Measurements from ENCODE around the gene SFRP4. TPM values are rescaled to one million over a fixed set of nuclear protein-coding genes. Genes with fewer than 3 reads are reported as not detected.
A peak's percentile ranks its signal among the peaks of the same experiment; 100 is the strongest.

Gene SFRP4
- total RNA-seq (ENCODE audit: low replicate concordance), result 0.14 and 4.4 TPM in 2 replicates
- long read RNA-seq, partial matches to known transcripts, result 0 of 1 reads
- long read RNA-seq, other reads (novel, unspliced or antisense), result 0 of 1 reads

GRCh38 chr7:37916673-37917660 lies at the start of gene SFRP4:
Gene SFRP4, minus strand, starts transcription at chr7:37916817. Its CDS starts 280 bp downstream, at chr7:37916537.
- Mint-ChIP-seq H3K4me3 (peak within 1 kb of the TSS; percentile 80), H3K36me3 (no peaks in the 10 kb centered on the region), H3K9me3 (peaks cover 7% of the 10 kb centered on the region), H3K4me1 (ENCODE audit: unreplicated experiment) (peaks cover 24% of the 10 kb centered on the region), H3K27ac (peak within 1 kb of the TSS; percentile 53), H3K27me3 (peaks cover 74% of the 10 kb centered on the region)
- DNase-seq (ENCODE audit: extremely low spot score, unreplicated experiment), result peak; percentile 73
- TF ChIP-seq CTCF (conservative IDR thresholded peaks at IDR 0.05), result peak; percentile 82

- Mint-ChIP-seq H3K9me3 (no peaks in the 10 kb centered on the region), H3K4me3 (no peak overlapping the region), H3K27me3 (no peaks in the 10 kb centered on the region), H3K27ac (no peak overlapping the region), H3K36me3 (no peaks in the 10 kb centered on the region), H3K4me1 (ENCODE audit: unreplicated experiment) (no peaks in the 10 kb centered on the region)
- no peak for DNase-seq (ENCODE audit: extremely low spot score, unreplicated experiment)
- TF ChIP-seq CTCF (conservative IDR thresholded peaks at IDR 0.05), result no peak
Measured at GRCh38 chr7:37964196-37964595, 47.6 kb upstream of the SFRP4 start.

GRCh38 chr7:37961251-37961650 lies 44.6 kb upstream of the SFRP4 start:
- no peaks in the 10 kb centered on the region for H3K4me1 Mint-ChIP-seq (ENCODE audit: unreplicated experiment)
- no peak overlapping the region for H3K4me3 Mint-ChIP-seq
- no peaks in the 10 kb centered on the region for H3K9me3 Mint-ChIP-seq
- TF ChIP-seq CTCF (conservative IDR thresholded peaks at IDR 0.05), result no peak
- DNase-seq (ENCODE audit: extremely low spot score, unreplicated experiment), result no peak
- H3K36me3 Mint-ChIP-seq, result no peaks in the 10 kb centered on the region
- H3K27ac Mint-ChIP-seq, result no peak overlapping the region
- no peaks in the 10 kb centered on the region for H3K27me3 Mint-ChIP-seq

- Mint-ChIP-seq H3K4me1 (ENCODE audit: unreplicated experiment) (no peaks in the 10 kb centered on the region), H3K4me3 (no peak overlapping the region), H3K9me3 (no peaks in the 10 kb centered on the region), H3K36me3 (no peaks in the 10 kb centered on the region), H3K27me3 (peaks cover 4% of the 10 kb centered on the region), H3K27ac (no peak overlapping the region)
- DNase-seq (ENCODE audit: extremely low spot score, unreplicated experiment), result no peak
- TF ChIP-seq CTCF (conservative IDR thresholded peaks at IDR 0.05), result no peak
Measured at GRCh38 chr7:37960483-37960882, 43.9 kb upstream of the SFRP4 start.

- DNase-seq (ENCODE audit: extremely low spot score, unreplicated experiment), result no peak
- TF ChIP-seq CTCF (conservative IDR thresholded peaks at IDR 0.05), result no peak
- Mint-ChIP-seq H3K9me3 (no peaks in the 10 kb centered on the region), H3K36me3 (no peaks in the 10 kb centered on the region), H3K4me3 (no peak overlapping the region), H3K27me3 (peaks cover 4% of the 10 kb centered on the region), H3K4me1 (ENCODE audit: unreplicated experiment) (no peaks in the 10 kb centered on the region), H3K27ac (no peak overlapping the region)
Measured at GRCh38 chr7:37957221-37957970, 40.8 kb upstream of the SFRP4 start.
